Neuronal stem cell (in vitro differentiated cells): Measurements from ENCODE around the gene LDLRAD3.

ENCODE experiments used
- DNase-seq: peaks from one replicate; pipeline ENCODE4 v3.0.0-alpha.2; 2013; ENCODE audit warnings: low spot score
- H2AFZ ChIP-seq: one replicate; pipeline ENCODE4 v1.6.1; 2013; ENCODE audit warnings: mild to moderate bottlenecking, low read length, inconsistent platforms
- H2AK5ac ChIP-seq: 2 replicates; pipeline ENCODE4 v1.6.1; 2013; ENCODE audit warnings: low read depth, mild to moderate bottlenecking, inconsistent platforms, low read length, moderate library complexity, mixed read lengths
- H2BK120ac ChIP-seq: 2 replicates; pipeline ENCODE4 v1.6.1; 2013; ENCODE audit warnings: low read depth, mild to moderate bottlenecking, inconsistent platforms, low read length, moderate library complexity, mixed read lengths
- H2BK12ac ChIP-seq: one replicate; pipeline ENCODE4 v1.6.1; 2013; ENCODE audit warnings: low read length, inconsistent platforms
- H2BK15ac ChIP-seq: 2 replicates; pipeline ENCODE4 v1.6.1; 2013; ENCODE audit warnings: mild to moderate bottlenecking, low read length, inconsistent platforms, mixed read lengths
- H2BK5ac ChIP-seq: one replicate; pipeline ENCODE4 v1.6.1; 2013; ENCODE audit warnings: inconsistent platforms, mild to moderate bottlenecking, low read length, moderate library complexity
- H3K14ac ChIP-seq: one replicate; pipeline ENCODE4 v1.6.1; 2013; ENCODE audit warnings: low read length, inconsistent platforms
- H3K18ac ChIP-seq: 2 replicates; pipeline ENCODE4 v1.6.1; 2013; ENCODE audit warnings: low read length, inconsistent platforms
- H3K23ac ChIP-seq: 2 replicates; pipeline ENCODE4 v1.6.1; 2013; ENCODE audit warnings: low read depth, mild to moderate bottlenecking, mixed read lengths, low read length, inconsistent platforms; ENCODE audit not compliant: poor library complexity
- H3K27ac ChIP-seq: replicated peaks from 3 replicates; pipeline ENCODE4 v1.5.1; 2013; ENCODE audit warnings: low read length, inconsistent platforms
- H3K27me3 ChIP-seq, 3 experiments: 2 replicates each; pipeline ENCODE4 v1.6.1; 2013; ENCODE audit warnings: low read length in 3 of 3, mild to moderate bottlenecking in 2 of 3, inconsistent platforms in 1 of 3, low read depth in 1 of 3, mixed read lengths in 1 of 3, moderate library complexity in 1 of 3; ENCODE audit not compliant: control insufficient read depth in 3 of 3, insufficient read depth in 3 of 3
- H3K36me3 ChIP-seq, 2 donors: replicated peaks in 1 of 2; 2 replicates each; pipeline ENCODE4 v1.6.1; 2013; ENCODE audit warnings: low read length in 2 of 2; ENCODE audit not compliant: control insufficient read depth in 2 of 2, insufficient read depth in 2 of 2
- H3K4ac ChIP-seq: 2 replicates; pipeline ENCODE4 v1.6.1; 2013; ENCODE audit warnings: inconsistent platforms, mild to moderate bottlenecking, low read length, moderate library complexity
- H3K4me1 ChIP-seq, 2 donors: 1 replicate in 1 of 2; 2 replicates in 1 of 2; pipeline ENCODE4 v1.6.1; 2013; ENCODE audit warnings: low read length in 2 of 2, low read depth in 1 of 2; ENCODE audit not compliant: control insufficient read depth in 2 of 2, insufficient read depth in 1 of 2
- H3K4me2 ChIP-seq: one replicate; pipeline ENCODE4 v1.6.1; 2013; ENCODE audit warnings: mild to moderate bottlenecking, low read length, inconsistent platforms; ENCODE audit not compliant: insufficient read depth, poor library complexity, severe bottlenecking
- H3K4me3 ChIP-seq, 2 donors: 2 replicates each; pipeline ENCODE4 v1.5.1; 2013; ENCODE audit warnings: low read length in 2 of 2, mild to moderate bottlenecking in 2 of 2, inconsistent platforms in 1 of 2, moderate library complexity in 1 of 2
- H3K79me1 ChIP-seq: one replicate; pipeline ENCODE4 v1.6.1; 2013; ENCODE audit warnings: low read depth, mild to moderate bottlenecking, inconsistent platforms, low read length, moderate library complexity
- H3K9ac ChIP-seq: one replicate; pipeline ENCODE4 v1.6.1; 2013; ENCODE audit warnings: mild to moderate bottlenecking, low read depth, low read length, inconsistent platforms; ENCODE audit not compliant: poor library complexity
- H3K9me3 ChIP-seq, 2 donors: replicated peaks in 1 of 2; 2 replicates each; pipeline versions ENCODE3 to v1.6.1; 2013; ENCODE audit warnings: low read length in 2 of 2, mild to moderate bottlenecking in 2 of 2, inconsistent platforms in 1 of 2, low read depth in 1 of 2, mixed read lengths in 1 of 2, moderate library complexity in 1 of 2; ENCODE audit not compliant: control insufficient read depth in 2 of 2, insufficient read depth in 1 of 2
- H4K8ac ChIP-seq: one replicate; pipeline ENCODE4 v1.6.1; 2013; ENCODE audit warnings: low read depth, mild to moderate bottlenecking, inconsistent platforms, low read length, moderate library complexity
- H4K91ac ChIP-seq: one replicate; pipeline ENCODE4 v1.6.1; 2013; ENCODE audit warnings: low read length, low read depth, mild to moderate bottlenecking, inconsistent platforms; ENCODE audit not compliant: poor library complexity
- WGBS, 2 donors: extraction: QIAGEN DNeasy Blood & Tissue Kit; methylation state at CpG; one replicate each; pipeline ENCODE4 v1.1.7; 2013; ENCODE audit warnings: missing lambda C conversion rate in 2 of 2, mixed read lengths in 1 of 2; ENCODE audit not compliant: insufficient read length in 2 of 2, insufficient replicate concordance in 1 of 2; ENCODE audit errors: extremely low coverage in 2 of 2; 5-methylcytosine and 5-hydroxymethylcytosine counted together

The LDLRAD3 gene

DNA sequence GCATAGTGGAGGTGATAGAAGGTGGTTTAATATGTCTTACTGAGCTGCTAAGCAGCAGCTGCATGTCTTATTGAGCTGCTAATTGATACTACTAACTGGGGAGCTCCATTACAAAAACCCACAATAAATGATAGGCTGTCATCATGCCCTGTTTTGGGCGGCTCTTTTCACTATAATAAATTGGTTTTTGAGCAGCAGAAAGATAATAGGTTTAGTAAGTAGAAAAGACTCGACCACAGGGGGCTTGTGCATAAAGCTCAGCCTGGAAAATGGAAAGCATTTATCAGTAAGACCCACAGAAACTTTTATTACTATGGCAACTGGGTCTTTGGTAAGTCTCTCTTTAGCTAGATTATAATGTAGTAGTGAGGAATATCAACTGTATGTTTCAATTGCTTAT is 117.6 kb downstream of the LDLRAD3 start:
- no CpG with 5 or more reads among the region's 2 CpGs for WGBS, 2 donors
- Histone ChIP-seq H3K36me3 (peaks cover 1 to 9% of the 10 kb centered on the region in 2 donors), H3K9me3 (peaks cover 5 to 15% of the 10 kb centered on the region in 2 donors), H2BK5ac (no peak overlapping the region), H3K18ac (no peak overlapping the region), H2AK5ac (no peak overlapping the region), H3K9ac (peak overlapping the region; percentile 38), H3K4me2 (no peak overlapping the region), H4K91ac (no peak overlapping the region), H3K79me1 (peaks cover 2% of the 10 kb centered on the region), H2BK12ac (no peak overlapping the region), H3K14ac (no peak overlapping the region), H4K8ac (no peak overlapping the region), H2BK120ac (no peak overlapping the region), H3K4me1 (no peaks in the 10 kb centered on the region), H3K27me3 (no peaks in the 10 kb centered on the region), H2BK15ac (no peak overlapping the region), H3K23ac (no peak overlapping the region), H3K4ac (no peak overlapping the region), H3K4me3 (no peak overlapping the region), H2AFZ (no peak overlapping the region), H3K27ac (no peak overlapping the region)
- no peak for DNase-seq

DNA sequence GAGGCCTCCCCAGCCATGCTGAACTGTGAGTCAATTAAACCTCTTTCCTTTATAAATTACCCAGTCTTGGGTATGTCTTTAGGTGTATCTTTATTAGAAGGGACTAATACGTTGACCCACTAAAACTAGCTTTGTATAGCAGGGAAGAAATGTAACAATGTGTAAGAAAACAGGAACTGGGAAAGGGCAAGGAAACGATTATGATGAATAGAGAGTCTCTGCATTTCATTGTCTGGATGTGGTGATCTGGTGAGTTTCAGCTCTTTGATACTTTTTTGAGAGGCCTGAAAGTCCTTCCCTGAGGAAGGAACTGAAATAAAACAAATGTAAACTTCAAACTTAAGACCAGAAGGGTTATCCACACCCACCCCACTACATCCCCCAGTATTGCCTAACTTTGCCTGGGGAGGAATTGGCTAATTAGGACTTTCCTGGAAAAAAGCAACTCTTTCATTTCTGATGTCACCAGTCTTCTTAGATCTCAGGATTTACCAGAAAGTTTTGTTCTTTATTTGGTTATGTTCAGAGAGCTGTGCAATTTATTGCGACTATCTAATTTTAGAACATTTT is 119.0 kb downstream of the LDLRAD3 start:
- WGBS, 2 donors: no CpG with 5 or more reads among the region's 3 CpGs
- H3K9me3 ChIP-seq: peaks cover 7 to 29% of the 10 kb centered on the region in 2 donors

DNA sequence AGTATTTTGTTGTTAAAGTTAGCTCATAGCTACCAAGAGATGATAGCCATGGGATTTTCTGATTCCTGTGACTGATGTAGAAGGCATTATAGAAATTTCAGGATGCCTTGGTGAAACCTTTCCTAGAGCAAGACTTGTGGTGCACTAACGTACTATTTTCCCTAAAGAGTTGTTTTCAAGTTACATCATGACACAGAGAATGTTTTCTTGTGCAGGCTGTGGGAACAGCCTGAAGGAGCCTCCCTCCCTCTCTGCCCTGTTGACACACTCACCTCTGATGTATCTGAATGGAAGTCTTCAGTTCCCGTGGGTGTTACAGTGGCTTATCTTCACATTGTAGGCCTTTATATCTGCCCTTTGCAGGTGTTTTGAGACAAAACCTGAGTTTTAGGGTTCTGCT is 121.6 kb downstream of the LDLRAD3 start:
- Histone ChIP-seq H3K27ac (no peak overlapping the region), H3K23ac (no peak overlapping the region), H3K4me2 (no peak overlapping the region), H2AK5ac (no peak overlapping the region), H2BK15ac (no peak overlapping the region), H3K79me1 (peaks cover 2% of the 10 kb centered on the region), H3K36me3 (peaks cover 0 to 13% of the 10 kb centered on the region in 2 donors), H3K18ac (no peak overlapping the region), H4K8ac (no peak overlapping the region), H3K4me3 (no peak overlapping the region), H3K4ac (no peak overlapping the region), H3K27me3 (no peaks in the 10 kb centered on the region), H2AFZ (no peak overlapping the region), H2BK12ac (no peak overlapping the region), H3K4me1 (peaks cover 4 to 17% of the 10 kb centered on the region in 2 donors), H2BK120ac (no peak overlapping the region), H3K14ac (no peak overlapping the region), H2BK5ac (no peak overlapping the region), H3K9ac (no peak overlapping the region), H3K9me3 (peaks cover 4 to 19% of the 10 kb centered on the region in 2 donors), H4K91ac (no peak overlapping the region)
- DNase-seq: no peak
- no CpG with 5 or more reads among the region's 2 CpGs for WGBS, 2 donors

More for the DNA sequence above, 119.0 kb downstream of the LDLRAD3 start:
- Histone ChIP-seq H2AFZ (no peak overlapping the region), H3K4ac (no peak overlapping the region), H3K4me2 (no peak overlapping the region), H2AK5ac (no peak overlapping the region), H3K23ac (no peak overlapping the region), H2BK12ac (no peak overlapping the region), H3K79me1 (peaks cover 2% of the 10 kb centered on the region), H2BK15ac (no peak overlapping the region), H2BK5ac (no peak overlapping the region), H3K14ac (no peak overlapping the region), H3K4me1 (no peaks in the 10 kb centered on the region), H3K4me3 (no peak overlapping the region), H3K27me3 (no peaks in the 10 kb centered on the region), H3K27ac (no peak overlapping the region), H4K91ac (no peak overlapping the region), H2BK120ac (no peak overlapping the region), H3K36me3 (peaks cover 1 to 20% of the 10 kb centered on the region in 2 donors), H3K9ac (no peak overlapping the region), H3K18ac (no peak overlapping the region), H4K8ac (no peak overlapping the region)
- DNase-seq: no peak

DNA sequence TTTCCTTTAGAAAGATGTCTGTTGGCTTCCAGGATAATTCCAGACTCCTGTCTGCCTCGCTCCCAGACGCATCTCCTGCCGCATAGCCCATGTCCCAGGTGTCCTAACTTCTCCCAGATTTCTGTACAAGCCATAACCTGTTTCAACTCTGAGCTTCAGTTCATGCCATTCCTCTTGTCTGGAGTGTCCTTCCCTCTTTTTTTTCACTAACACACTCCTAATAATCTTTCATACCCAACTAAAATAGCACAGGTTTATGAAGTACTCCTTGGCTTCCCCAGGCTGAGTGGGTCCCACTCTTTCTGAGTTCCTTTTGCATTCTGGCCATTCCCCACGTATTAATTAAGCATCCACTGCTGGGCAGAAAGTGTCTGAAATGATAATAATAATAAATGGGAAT is 123.0 kb downstream of the LDLRAD3 start:
- H3K4ac ChIP-seq: no peak overlapping the region
- no peak overlapping the region for H3K9ac ChIP-seq
- H2BK15ac ChIP-seq: no peak overlapping the region
- H3K79me1 ChIP-seq: peaks cover 3% of the 10 kb centered on the region
- no peak overlapping the region for H4K91ac ChIP-seq
- no peak overlapping the region for H3K14ac ChIP-seq
- no peak overlapping the region for H2BK120ac ChIP-seq
- H3K9me3 ChIP-seq: peaks cover 4 to 19% of the 10 kb centered on the region in 2 donors
- no peak overlapping the region for H3K4me2 ChIP-seq
- H2AK5ac ChIP-seq: no peak overlapping the region
- no peak overlapping the region for H3K18ac ChIP-seq
- H2AFZ ChIP-seq: no peak overlapping the region
- H3K36me3 ChIP-seq: peaks cover 0 to 13% of the 10 kb centered on the region in 2 donors
- H3K27me3 ChIP-seq: no peaks in the 10 kb centered on the region
- H3K23ac ChIP-seq: no peak overlapping the region
- H4K8ac ChIP-seq: no peak overlapping the region
- no peak overlapping the region for H2BK12ac ChIP-seq
- no peak overlapping the region for H2BK5ac ChIP-seq
- WGBS, 2 donors: no CpG with 5 or more reads among the region's 4 CpGs
- no peak overlapping the region for H3K27ac ChIP-seq
- no peak for DNase-seq
- H3K4me3 ChIP-seq: no peak overlapping the region
- peaks cover 10 to 31% of the 10 kb centered on the region in 2 donors for H3K4me1 ChIP-seq
